Activated CD4-positive, alpha-beta T cell treated with anti-CD3 and anti-CD28 coated beads for 4 hours (primary cell): Measurements from ENCODE around the gene SLC35D1.

ENCODE experiments used
- DNase-seq, 2 donors: peaks; one replicate each; pipeline ENCODE4 v3.0.0-alpha.2; 2020

SLC35D1 gene

GRCh38 chr1:67043366-67043765, 10.6 kb downstream of the SLC35D1 start:
- no peak for DNase-seq

- DNase-seq, result no peak
Observed at GRCh38 chr1:67041841-67042503, 12.0 kb downstream of the SLC35D1 start.

- no peak for DNase-seq
Observed at GRCh38 chr1:67040405-67040804, 13.5 kb downstream of the SLC35D1 start.

GRCh38 chr1:67031859-67032247, 22.1 kb downstream of the SLC35D1 start:
- DNase-seq, result no peak

- DNase-seq, result no peak
Observed at GRCh38 chr1:67031121-67031858, 22.7 kb downstream of the SLC35D1 start.

- no peak for DNase-seq
Observed at GRCh38 chr1:67029472-67029871, 24.5 kb downstream of the SLC35D1 start.

- no peak for DNase-seq
Observed at GRCh38 chr1:67020765-67021164, 33.2 kb downstream of the SLC35D1 start.

GRCh38 chr1:67020304-67020703, 33.6 kb downstream of the SLC35D1 start:
- no peak for DNase-seq

GRCh38 chr1:67019600-67020136, 34.3 kb downstream of the SLC35D1 start:
- DNase-seq, result no peak

GRCh38 chr1:67019121-67019520, 34.8 kb downstream of the SLC35D1 start:
- DNase-seq, result no peak

GRCh38 chr1:67018574-67018973, 35.4 kb downstream of the SLC35D1 start:
- no peak for DNase-seq

GRCh38 chr1:67013573-67013972, 40.4 kb downstream of the SLC35D1 start:
- no peak for DNase-seq

GRCh38 chr1:67009792-67010191, 44.2 kb downstream of the SLC35D1 start:
- DNase-seq, result no peak

- no peak for DNase-seq
Observed at GRCh38 chr1:67005068-67005467, 48.9 kb downstream of the SLC35D1 start.

GRCh38 chr1:67004176-67004575, 49.8 kb downstream of the SLC35D1 start:
- no peak for DNase-seq

GRCh38 chr1:67001682-67002425, 52.1 kb downstream of the SLC35D1 start:
- no peak for DNase-seq

GRCh38 chr1:66999640-67000400, 54.1 kb downstream of the SLC35D1 start:
- DNase-seq, result no peak

- DNase-seq, result no peak
Observed at GRCh38 chr1:66998972-66999371, 55.0 kb downstream of the SLC35D1 start.

GRCh38 chr1:66996018-66996682, 57.8 kb downstream of the SLC35D1 start:
- peak; percentile 40 to 62 for DNase-seq

- no peak for DNase-seq
Observed at GRCh38 chr1:66993076-66993475, 60.9 kb downstream of the SLC35D1 start.

GRCh38 chr1:66985835-66986234, 68.1 kb downstream of the SLC35D1 start:
- no peak for DNase-seq

- no peak for DNase-seq
Observed at GRCh38 chr1:66984491-66984890, 69.5 kb downstream of the SLC35D1 start.
